IMR-90 (cell line): ENCODE results near the gene OTOG. TPM values are rescaled to one million over a fixed set of nuclear protein-coding genes. Genes with fewer than 3 reads are reported as not detected.

ENCODE experiments used
- ATAC-seq: fragments of 200-7000 bp; cut with Tn5 transposase; 2 replicates; pipeline ENCODE4 v1.9.1; 2020; ENCODE audit warnings: low read depth, mild to moderate bottlenecking, moderate library complexity
- BruUV-seq: library from RNA; stranded (reverse); fragments of 400-500 nt; replicated peaks from 2 replicates; lab custom pipeline; 2021; lab: Mats Ljungman, UMichigan
- CTCF ChIA-PET: fragments of 300-600 bp; formaldehyde crosslinking; extraction: SDS; loops from one replicate; lab custom pipeline; 2021; ENCODE audit warnings: antibody characterized with exemption; lab: Yijun Ruan, JAX
- POLR2A ChIA-PET: fragments of 300-600 bp; sonication (Branson Sonifier 250); formaldehyde crosslinking; loops from one replicate; lab custom pipeline; 2022; ENCODE audit warnings: antibody characterized with exemption; ENCODE audit not compliant: unreplicated experiment; lab: Charles Lee
- DNase-seq: peaks from one replicate; pipeline ENCODE4 v3.0.0; 2013
- H2AFZ ChIP-seq: replicated peaks from 2 replicates; pipeline ENCODE3; 2013; ENCODE audit warnings: low read length, mild to moderate bottlenecking; ENCODE audit not compliant: poor library complexity
- H2AK5ac ChIP-seq: 2 replicates; pipeline ENCODE4 v1.6.1; 2013; ENCODE audit warnings: low read depth, low read length, inconsistent platforms
- H2AK9ac ChIP-seq: replicated peaks from 2 replicates; pipeline ENCODE3; 2013; ENCODE audit warnings: mild to moderate bottlenecking, low read depth, low read length, moderate library complexity; ENCODE audit not compliant: poor library complexity
- H2BK120ac ChIP-seq: 2 replicates; pipeline ENCODE4 v1.6.1; 2013; ENCODE audit warnings: low read depth, low read length, inconsistent platforms
- H2BK15ac ChIP-seq: 3 replicates; pipeline ENCODE4 v1.6.1; 2013; ENCODE audit warnings: low read depth, low read length, inconsistent platforms
- H2BK20ac ChIP-seq: 2 replicates; pipeline ENCODE4 v1.6.1; 2013; ENCODE audit warnings: low read depth, mild to moderate bottlenecking, inconsistent platforms, low read length, moderate library complexity
- H2BK5ac ChIP-seq: 2 replicates; pipeline ENCODE4 v1.6.1; 2013; ENCODE audit warnings: mild to moderate bottlenecking, low read depth, low read length, inconsistent platforms; ENCODE audit not compliant: poor library complexity, severe bottlenecking
- H3K14ac ChIP-seq: replicated peaks from 2 replicates; pipeline ENCODE4 v1.6.1; 2013; ENCODE audit warnings: low read depth, low read length, inconsistent platforms
- H3K18ac ChIP-seq: 2 replicates; pipeline ENCODE4 v1.6.1; 2013; ENCODE audit warnings: low read depth, low read length, control low read depth
- H3K23ac ChIP-seq: 2 replicates; pipeline ENCODE4 v1.6.1; 2013; ENCODE audit warnings: low read depth, low read length, inconsistent platforms
- H3K27ac ChIP-seq: 2 replicates; pipeline ENCODE4 v1.5.1; 2013; ENCODE audit warnings: mild to moderate bottlenecking, control low read depth, low read length; ENCODE audit not compliant: insufficient read depth
- H3K27me3 ChIP-seq: 2 replicates; pipeline ENCODE4 v1.6.1; 2013; ENCODE audit warnings: low read length; ENCODE audit not compliant: control insufficient read depth, insufficient read depth
- H3K36me3 ChIP-seq: 2 replicates; pipeline ENCODE4 v1.6.1; 2013; ENCODE audit warnings: low read length, mixed read lengths; ENCODE audit not compliant: control insufficient read depth, insufficient read depth
- H3K4ac ChIP-seq: 2 replicates; pipeline ENCODE4 v1.6.1; 2013; ENCODE audit warnings: low read depth, low read length, inconsistent platforms
- H3K4me1 ChIP-seq: 2 replicates; pipeline ENCODE4 v1.6.1; 2013; ENCODE audit warnings: low read length, mixed read lengths; ENCODE audit not compliant: control insufficient read depth, insufficient read depth
- H3K4me2 ChIP-seq: 2 replicates; pipeline ENCODE4 v1.6.1; 2013; ENCODE audit warnings: low read depth, mild to moderate bottlenecking, control low read depth, low read length, moderate library complexity
- H3K4me3 ChIP-seq: 2 replicates; pipeline ENCODE4 v1.5.1; 2013; ENCODE audit warnings: low read depth, mild to moderate bottlenecking, control low read depth, low read length, moderate library complexity; ENCODE audit not compliant: insufficient read depth
- H3K56ac ChIP-seq: 2 replicates; pipeline ENCODE4 v1.6.1; 2013; ENCODE audit warnings: low read length, inconsistent platforms; ENCODE audit not compliant: insufficient read depth; ENCODE audit errors: extremely low read depth
- H3K79me1 ChIP-seq, 2 experiments: 2 replicates each; pipeline ENCODE4 v1.6.1; 2013; ENCODE audit warnings: low read length in 2 of 2, inconsistent platforms in 1 of 2, low read depth in 1 of 2
- H3K9ac ChIP-seq: 2 replicates; pipeline ENCODE4 v1.6.1; 2013; ENCODE audit warnings: low read depth, low read length, control low read depth
- H3K9me1 ChIP-seq: 2 replicates; pipeline ENCODE4 v1.6.1; 2013; ENCODE audit warnings: low read length, inconsistent platforms; ENCODE audit not compliant: insufficient read depth
- H3K9me3 ChIP-seq: 2 replicates; pipeline ENCODE4 v1.6.1; 2013; ENCODE audit warnings: low read length; ENCODE audit not compliant: control insufficient read depth, insufficient read depth
- H4K20me1 ChIP-seq: 2 replicates; pipeline ENCODE4 v1.6.1; 2013; ENCODE audit warnings: low read length, inconsistent platforms; ENCODE audit not compliant: insufficient read depth
- H4K5ac ChIP-seq: 2 replicates; pipeline ENCODE4 v1.6.1; 2013; ENCODE audit warnings: mild to moderate bottlenecking, low read depth, low read length, control low read depth
- H4K8ac ChIP-seq, 2 experiments: 2 replicates each; pipeline ENCODE4 v1.6.1; 2013; ENCODE audit warnings: low read depth in 2 of 2, low read length in 2 of 2, control low read depth in 1 of 2, inconsistent platforms in 1 of 2
- H4K91ac ChIP-seq: 2 replicates; pipeline ENCODE4 v1.6.1; 2013; ENCODE audit warnings: low read depth, low read length, inconsistent platforms; ENCODE audit not compliant: insufficient read depth
- MXI1 ChIP-seq: IDR thresholded peaks from 2 replicates; pipeline ENCODE4 v1.6.1; 2012; ENCODE audit warnings: low read depth, mild to moderate bottlenecking, low read length, moderate library complexity, borderline replicate concordance
- RAD21 ChIP-seq: IDR thresholded peaks from 2 replicates; pipeline ENCODE4 v1.6.1; 2012; ENCODE audit warnings: low read length, improper control_type of control experiment
- WGBS, 2 experiments: methylation state at CpG; one replicate each; pipeline versions ENCODE4 v1.1.5 to v1.1.7; 2013; ENCODE audit warnings: missing lambda C conversion rate in 2 of 2; ENCODE audit not compliant: insufficient read length in 1 of 2; ENCODE audit errors: extremely low coverage in 2 of 2; 5-methylcytosine and 5-hydroxymethylcytosine counted together
- dilution Hi-C: fragments of 300-500 bp; cut with HindIII; formaldehyde crosslinking; loops from one replicate; pipeline ENCODE4 v1.14.3; 2018; ENCODE audit warnings: low sequenced_read_pairs; ENCODE audit not compliant: unreplicated experiment
- in situ Hi-C: fragments of 300-500 bp; cut with MboI; formaldehyde crosslinking; loops from 3 replicates; pipeline ENCODE4 v1.14.3; 2019; ENCODE audit warnings: low sequenced_read_pairs, inconsistent platforms, mixed read lengths
- intact Hi-C: fragments of 100-400 bp; cut with micrococcal nuclease; formaldehyde crosslinking; loops from 2 replicates; pipeline ENCODE4 v1.10.0; 2022
- polyA plus RNA-seq, 3 experiments: library from polyadenylated mRNA; depleted of rRNA; stranded (reverse); fragments of >200 nt; gene quantifications; 2 replicates each; pipeline ENCODE4 v1.2.3, GENCODE V29; 2012; ENCODE audit warnings: low replicate concordance in 1 of 3
- total RNA-seq: library from RNA; depleted of rRNA; stranded (reverse); fragments of >200 nt; gene quantifications from 2 replicates; pipeline ENCODE4 v1.2.3, GENCODE V29; 2012

OTOG gene
- total and polyA plus RNA-seq, 2 of the 4 experiments (the other 2 are of a cell fraction) = not detected

- ChIA-PET POLR2A (no interaction called here), CTCF (no interaction called here)
- Histone ChIP-seq H3K56ac (no peak overlapping the region), H3K36me3 (no peaks in the 10 kb centered on the region), H2BK5ac (no peak overlapping the region), H2AK5ac (no peak overlapping the region), H3K23ac (no peak overlapping the region), H3K4me2 (no peak overlapping the region), H3K14ac (no peak overlapping the region), H2BK120ac (no peak overlapping the region), H4K91ac (no peak overlapping the region), H4K5ac (no peak overlapping the region), H3K79me1 (no peaks in the 10 kb centered on the region), H4K8ac (no peak overlapping the region), H3K9me3 (no peaks in the 10 kb centered on the region), H2BK15ac (no peak overlapping the region), H3K9me1 (no peaks in the 10 kb centered on the region), H3K27ac (no peak overlapping the region), H3K18ac (no peak overlapping the region), H3K9ac (no peak overlapping the region), H3K27me3 (peaks cover 6% of the 10 kb centered on the region), H3K4me1 (no peaks in the 10 kb centered on the region), H4K20me1 (no peaks in the 10 kb centered on the region), H2AFZ (no peak overlapping the region), H3K4ac (no peak overlapping the region), H2AK9ac (no peak overlapping the region), H3K4me3 (no peak overlapping the region), H2BK20ac (no peak overlapping the region)
- in situ Hi-C loops (loop anchor here (5.0 kb wide), 2 partner anchors 131 to 381 kb away; no protein-coding TSS in a partner anchor), intact Hi-C loops (no loop called here), dilution Hi-C loops (loop anchor here (10.0 kb wide), 1 partner anchor 388 kb away; no protein-coding TSS in a partner anchor)
- no TSS peak for BruUV-seq
- ATAC-seq = no peak
- WGBS, 2 experiments = 82% methylated on average over 5 of the region's 7 CpGs; no CpG with 5 or more reads in 1 of the 2 experiments
- TF ChIP-seq RAD21 (no peak), MXI1 (no peak)
- DNase-seq = no peak
Observed at GRCh38 chr11:17596711-17597110, 49.7 kb downstream of the OTOG start.
